Activated gamma-delta T cell treated with Interleukin-2 at 50 U/mL for 16 hours (primary cell): ENCODE results near the gene EQTN.
"Not testable (repeated sequence)": the region's sequence is repeated elsewhere in the genome, so short reads cannot be mapped to it uniquely, and the experiment has no call there.

Experiments used
- DNase-seq: peaks from one replicate; pipeline ENCODE4 v3.0.0-alpha.2; 2020

EQTN gene

DNA sequence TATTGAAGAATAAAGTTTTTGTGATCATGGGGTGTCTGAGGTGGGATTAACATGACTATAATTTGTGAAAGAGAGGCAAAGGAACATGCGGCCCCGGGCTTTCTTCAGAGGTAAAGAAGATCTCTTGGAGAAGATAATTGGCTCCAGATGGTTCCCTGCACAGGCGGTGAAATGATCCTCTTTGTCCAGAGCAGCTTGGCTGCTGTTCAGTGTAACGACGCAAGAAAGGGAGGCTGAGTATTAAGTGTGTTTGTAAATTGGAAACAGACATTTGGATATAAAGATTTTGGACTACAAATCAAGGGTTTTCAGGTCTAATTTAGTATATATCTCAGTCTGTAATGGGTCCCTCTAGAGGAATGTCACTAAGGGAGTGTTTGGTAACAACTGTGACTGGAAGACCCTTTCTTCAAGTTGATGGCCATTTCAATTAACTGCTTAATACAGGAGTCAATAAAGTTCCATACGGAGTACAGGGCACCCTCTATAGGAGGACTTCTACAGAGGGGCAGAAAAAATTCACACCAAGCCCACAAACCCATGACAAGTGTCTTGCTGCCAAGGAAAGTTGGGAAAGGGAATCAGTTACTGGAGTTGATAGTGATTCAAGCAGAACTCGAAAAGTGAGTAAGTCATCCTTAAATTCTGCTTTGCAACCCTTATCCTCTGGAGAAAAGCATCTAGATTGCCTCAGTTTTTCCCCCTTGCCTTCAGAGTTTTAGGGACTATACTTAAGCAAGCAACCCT is 4.1 kb downstream of the EQTN start:
- no peak for DNase-seq

DNA sequence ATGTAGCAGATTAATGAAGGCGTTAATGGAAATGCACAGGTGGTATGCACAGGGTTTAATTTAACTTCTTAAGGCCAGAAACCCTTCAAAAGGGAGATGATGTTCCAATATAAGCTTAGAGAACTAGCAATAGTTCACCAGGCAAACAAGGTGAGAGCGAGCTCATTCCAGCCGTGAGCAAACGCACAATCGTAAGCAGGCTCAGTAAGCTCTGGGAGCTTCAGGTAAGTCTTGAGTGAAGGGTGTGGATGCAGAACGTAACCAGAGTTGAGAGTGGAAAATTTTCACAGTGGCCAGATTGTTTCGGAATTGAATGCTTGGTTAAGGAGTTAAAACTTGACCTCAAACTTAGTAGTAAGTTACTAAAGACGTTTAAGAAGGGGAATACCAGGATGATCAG is 5.7 kb downstream of the EQTN start:
- DNase-seq: no peak

DNA sequence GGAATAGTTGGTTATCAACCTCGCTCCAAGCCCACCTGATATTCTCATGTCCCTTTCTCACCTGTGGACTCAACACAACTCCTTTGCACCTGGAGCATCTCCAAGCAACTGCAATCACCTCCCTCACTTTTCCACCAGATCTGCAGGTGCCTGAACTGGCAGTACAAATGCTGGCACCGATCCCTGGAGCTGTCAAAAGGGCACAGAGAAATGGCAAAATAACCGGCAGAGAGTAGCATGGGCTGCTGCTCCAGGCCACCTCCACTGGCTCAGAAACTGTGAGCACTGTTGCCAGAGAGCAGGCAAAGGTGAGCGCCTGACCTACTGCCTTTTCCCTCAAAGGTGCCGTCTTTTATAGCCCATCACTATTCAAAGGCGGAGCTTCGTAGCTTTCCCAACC is 14.7 kb downstream of the EQTN start:
- DNase-seq: no peak

DNA sequence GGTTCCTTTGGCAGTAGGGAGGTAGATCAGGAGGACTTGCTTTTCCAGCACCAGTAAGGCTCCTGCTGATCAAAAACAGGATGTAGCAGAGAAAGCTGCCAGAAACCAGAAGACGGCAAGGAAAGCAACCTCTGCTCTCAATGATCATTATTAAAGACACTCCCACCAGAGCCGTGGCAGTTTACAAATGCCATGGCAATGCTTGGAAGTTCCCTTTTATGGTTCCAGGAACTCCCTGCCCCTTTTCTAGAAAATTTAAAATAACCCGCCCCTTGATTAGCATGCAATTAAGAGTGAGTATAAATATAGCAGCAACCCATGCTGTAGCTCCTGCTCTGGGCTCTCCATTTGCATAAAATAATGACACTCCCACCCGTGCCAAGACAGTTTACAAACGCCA is 16.1 kb downstream of the EQTN start:
- no peak for DNase-seq

DNA sequence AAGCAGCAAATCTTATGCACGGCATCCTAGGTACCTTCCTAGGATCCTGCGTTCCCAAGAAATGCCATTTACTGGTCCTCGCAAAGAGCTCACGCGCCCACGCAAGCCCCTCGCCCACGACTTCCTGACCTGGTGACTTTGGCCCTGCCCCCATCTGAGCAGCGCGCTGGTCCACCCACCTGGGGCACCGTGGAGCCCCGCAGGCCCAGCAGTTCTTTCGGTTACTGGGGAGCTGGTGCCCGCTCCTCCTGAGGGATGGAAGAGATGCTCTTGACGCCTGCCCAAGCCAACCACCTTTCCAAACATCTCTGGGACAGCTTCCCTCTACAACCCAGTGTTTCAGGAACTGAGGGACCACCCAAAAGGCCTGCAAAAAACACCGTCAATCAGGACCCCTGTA is 16.7 kb downstream of the EQTN start:
- no peak for DNase-seq

DNA sequence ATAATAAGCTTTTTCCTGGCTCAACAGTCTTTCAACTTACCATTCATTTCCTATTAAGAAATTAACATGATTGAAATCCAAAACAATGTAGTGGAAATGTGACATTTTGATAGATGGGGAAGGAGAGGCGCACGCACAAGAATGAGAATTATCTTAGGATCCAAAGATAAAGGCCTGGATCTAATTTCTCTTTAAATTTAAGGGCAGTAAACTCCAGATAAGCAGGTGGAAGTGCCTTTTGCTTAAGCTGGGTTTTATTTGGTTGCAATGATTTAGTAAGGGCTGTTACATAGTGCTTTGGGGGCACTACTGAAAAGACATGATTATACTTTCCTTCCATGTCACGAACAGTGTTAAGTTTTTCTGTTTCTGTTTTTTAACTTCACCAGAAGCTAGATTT is 17.3 kb downstream of the EQTN start:
- DNase-seq: no peak

DNA sequence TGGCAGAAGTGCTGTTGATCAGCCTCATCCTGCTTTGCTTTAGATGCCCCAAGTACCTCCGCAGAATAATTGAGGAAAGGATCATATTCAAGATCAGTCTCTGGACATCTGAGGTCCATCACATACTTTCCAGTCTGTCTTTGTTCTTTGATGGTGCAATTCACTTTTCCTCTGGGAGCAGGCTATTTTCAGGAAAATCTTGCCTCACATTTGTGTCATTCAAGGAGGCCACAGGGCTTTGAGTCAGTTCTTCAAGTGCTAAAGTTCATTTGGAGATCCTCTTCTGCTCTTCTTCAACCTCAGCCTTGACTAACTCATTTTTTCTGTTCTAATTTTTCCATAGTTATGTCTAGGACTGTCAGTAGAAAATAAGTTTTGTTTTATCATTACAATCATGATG is 18.6 kb downstream of the EQTN start:
- no peak for DNase-seq

DNA sequence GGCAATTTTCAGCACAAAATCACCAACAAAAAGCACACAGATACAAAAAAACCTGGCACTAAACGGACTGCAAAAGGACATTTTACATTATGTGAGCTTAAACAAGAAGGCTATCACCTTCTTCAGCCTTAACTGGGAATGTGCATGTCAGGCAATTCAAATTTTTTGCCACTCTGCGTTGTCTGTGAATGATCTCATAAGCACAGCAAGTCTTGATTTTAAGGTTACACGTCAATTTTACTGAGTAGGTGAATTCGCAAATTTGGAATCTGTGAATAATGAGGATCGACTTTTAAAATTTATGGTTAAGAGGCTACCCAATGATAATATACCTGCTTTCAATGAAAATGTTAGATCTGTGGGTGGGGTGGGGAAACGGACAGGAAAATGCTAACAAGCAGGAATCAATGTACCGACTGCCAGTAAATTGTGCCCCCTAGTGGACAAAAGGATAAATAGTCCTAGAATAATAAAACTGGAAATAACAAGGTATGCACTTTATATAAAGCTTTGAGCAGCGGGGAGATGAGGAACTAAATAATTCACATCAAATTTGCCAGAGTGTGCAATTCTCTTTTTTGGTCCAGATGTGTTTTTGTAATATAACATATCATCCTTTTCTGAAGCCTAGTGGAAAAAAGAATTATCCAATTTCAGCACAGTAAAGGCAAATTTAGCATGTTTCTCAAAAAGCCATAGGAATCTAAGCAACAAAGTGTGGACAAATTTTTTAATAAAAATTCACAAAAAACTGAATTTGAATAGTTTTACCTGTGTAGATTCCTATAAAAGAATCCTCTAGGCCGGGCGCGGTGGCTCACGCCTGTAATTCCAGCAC is 20.5 kb downstream of the EQTN start:
- DNase-seq: no peak

DNA sequence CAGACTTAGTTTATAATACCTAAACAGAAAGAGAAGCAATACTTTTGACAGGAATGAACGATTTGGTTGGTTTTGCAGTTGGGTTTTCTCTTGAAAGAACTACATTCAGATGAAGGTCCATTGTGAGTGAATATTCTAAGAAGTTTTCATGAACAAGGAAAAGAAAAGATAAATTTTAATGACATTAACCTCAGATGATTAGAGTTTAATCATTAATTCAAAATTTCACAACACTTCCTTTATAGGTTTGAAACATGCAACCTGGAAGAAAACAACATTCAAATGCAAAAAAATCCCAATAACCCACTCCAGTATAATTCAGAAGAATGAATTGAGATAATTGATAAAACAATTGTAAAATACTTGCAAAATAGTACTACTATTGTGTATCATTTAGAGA is 23.8 kb downstream of the EQTN start:
- DNase-seq: no peak

DNA sequence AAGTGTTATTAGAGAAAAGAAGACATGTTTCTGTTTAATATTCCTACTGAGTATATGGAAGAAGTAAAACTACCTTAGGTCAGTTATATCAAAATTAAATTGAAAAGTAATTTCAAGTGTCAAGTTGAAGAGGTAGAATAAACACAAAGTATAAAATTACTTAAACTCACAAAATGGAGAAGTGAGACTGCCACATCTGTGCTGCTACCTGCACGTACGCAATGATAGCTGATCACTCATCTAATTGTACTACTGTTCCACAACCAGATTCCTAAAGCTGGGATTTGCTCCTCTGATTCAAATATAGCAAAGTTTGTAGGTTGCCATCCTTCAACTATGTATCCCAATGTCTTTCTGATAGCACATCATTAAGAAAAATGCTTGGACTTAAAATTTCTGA is 24.8 kb downstream of the EQTN start:
- no peak for DNase-seq

DNA sequence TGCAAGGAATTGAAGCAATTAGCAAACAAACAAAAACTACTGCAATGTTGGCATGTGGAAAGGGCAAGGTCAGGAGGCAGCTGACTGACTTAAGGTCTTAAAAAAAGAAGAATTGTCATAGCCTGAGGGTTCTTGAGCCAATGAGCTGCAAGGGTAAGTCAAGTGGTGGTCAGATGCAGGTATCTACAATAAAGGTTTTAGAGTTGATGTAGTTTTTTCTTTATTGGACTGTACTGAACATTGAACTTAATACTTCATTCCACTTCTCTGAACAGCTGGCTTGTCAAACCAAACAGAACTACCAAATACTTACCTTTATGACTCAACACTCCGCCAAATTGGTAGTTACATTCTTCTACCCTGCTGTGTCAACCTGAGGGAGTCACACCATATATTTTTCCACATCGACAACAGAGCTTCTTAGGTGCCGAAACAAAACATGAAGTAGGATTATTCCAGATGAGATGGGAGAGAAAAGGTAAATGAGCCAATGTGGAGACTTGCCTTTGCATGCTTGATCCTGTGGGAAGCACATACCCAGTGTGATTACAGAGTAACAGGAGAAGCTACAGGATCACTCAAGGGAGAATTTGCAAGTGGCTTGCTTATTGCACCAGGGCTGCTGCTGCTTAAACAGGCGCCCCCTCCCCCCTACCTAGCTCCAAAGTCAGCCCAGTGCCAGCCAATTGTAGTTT is 35.3 kb downstream of the EQTN start:
- DNase-seq: no peak

DNA sequence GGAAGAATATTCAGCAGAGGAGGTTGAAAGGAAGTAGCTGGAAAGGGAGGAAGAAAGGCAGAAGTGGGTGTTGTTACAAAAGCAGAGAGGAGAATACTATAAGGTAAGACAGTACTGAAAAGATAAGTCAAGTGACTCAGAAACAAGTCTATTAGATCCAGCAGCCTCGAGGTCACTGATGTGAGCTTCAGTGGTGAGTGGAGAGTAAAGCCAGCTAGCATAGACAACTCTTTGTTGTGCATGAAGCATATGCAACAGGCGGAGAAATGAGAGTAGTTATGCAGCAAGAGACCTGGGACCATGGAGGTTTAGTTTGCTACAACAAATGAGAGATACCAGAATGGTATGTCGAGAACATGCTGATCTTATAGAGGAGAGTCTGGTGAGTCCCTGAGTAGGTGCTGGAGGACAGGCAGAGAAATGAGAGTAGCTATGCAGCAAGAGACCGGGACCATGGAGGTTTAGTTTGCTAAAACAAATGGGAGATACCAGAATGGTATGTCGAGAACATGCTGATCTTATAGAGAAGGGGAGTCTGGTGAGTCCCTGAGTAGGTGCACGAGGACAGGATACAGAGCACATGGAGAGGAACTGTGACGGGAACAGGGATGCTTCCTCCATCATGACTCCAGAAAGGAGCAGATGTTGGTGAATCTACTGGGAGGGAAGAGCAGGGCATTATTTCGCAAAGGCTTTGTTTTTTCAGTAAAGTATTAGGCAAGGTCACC is 36.0 kb downstream of the EQTN start:
- DNase-seq: no peak

DNA sequence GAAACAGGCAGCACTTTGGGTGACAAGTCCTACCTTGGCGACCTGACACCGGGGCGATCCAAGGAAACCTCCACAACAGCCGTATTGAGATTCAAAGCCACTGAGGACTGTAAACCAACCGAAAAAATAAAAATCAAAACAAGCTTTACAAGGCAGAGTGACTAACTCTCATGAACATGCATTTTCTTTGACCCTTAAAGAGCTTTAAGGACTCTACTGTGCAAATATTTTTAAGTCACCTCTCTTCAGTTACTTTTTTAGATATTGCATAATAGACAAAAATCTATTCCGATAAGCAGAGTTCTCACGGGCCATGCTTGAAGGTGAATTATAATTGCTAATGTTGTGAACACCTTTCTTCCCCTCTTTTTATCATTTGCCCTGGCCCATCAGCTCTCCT is 38.3 kb downstream of the EQTN start:
- no peak for DNase-seq

DNA sequence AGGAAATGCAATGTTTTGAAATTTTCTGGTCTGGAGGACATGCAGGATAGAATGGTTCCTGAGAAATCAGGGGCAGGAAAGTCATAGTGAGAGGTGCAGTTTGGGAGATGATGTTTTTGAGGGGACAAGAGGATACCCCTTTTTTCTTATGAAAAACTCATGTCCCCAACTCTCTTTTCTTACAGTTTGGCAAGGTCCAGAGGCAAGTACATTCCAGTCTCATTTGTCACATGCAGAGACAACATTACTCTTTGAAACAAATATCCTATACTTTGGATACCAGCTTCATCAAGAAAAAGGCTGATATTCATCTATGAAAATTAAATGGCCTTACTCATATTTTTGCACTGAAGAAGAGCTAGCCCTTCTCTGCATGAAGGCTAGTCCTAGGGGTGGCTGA is 48.2 kb downstream of the EQTN start:
- no peak for DNase-seq

DNA sequence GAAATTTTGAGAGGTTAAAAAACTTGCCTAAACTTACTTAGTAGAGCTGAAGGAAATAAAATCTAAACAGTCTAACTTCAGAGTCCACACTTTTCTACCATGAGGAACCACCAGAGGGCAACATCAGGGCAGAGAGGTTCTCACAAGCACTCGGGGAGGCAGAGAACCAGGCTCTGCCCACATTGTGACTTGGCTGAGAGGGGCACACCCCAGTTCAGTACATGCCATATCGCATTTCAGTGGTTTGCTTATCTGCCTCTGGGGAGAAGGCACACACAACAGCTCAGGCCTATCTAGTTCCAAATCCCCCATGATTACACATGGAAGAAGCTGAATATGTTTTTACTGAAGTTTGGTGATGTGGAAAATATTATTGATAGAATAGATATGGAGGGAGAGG is 49.2 kb downstream of the EQTN start:
- no peak for DNase-seq

DNA sequence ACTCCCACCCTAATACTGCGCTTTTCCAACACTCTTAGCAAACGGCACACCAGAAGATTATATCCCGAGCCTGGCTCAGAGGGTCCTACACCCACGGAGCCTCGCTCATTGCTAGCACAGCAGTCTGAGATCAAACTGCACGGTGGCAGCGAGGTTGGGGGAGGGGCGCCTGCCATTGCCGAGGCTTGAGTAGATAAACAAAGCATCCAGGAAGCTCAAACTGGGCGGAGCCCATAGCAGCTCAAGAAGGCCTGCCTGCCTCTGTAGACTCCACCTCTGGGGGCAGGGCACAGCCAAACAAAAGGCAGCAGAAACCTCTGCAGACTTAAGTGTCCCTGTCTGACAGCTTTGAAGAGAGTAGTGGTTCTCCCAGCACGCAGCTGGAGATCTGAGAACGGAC is 57.3 kb downstream of the EQTN start:
- DNase-seq: not testable (repeated sequence)
